Measurements from ENCODE around the gene ZNF346.

The ZNF346 gene

GRCh38 chr5:177015156-177015555, 7.3 kb upstream of the ZNF346 start:
- H3K4me3 ChIP-seq (ENCODE audit: low read depth, low read length): no peak overlapping the region
- in situ Hi-C loops (cut with HindIII; ENCODE audit: low sequenced_read_pairs): no loop called here
- TF ChIP-seq, protein P1, sequence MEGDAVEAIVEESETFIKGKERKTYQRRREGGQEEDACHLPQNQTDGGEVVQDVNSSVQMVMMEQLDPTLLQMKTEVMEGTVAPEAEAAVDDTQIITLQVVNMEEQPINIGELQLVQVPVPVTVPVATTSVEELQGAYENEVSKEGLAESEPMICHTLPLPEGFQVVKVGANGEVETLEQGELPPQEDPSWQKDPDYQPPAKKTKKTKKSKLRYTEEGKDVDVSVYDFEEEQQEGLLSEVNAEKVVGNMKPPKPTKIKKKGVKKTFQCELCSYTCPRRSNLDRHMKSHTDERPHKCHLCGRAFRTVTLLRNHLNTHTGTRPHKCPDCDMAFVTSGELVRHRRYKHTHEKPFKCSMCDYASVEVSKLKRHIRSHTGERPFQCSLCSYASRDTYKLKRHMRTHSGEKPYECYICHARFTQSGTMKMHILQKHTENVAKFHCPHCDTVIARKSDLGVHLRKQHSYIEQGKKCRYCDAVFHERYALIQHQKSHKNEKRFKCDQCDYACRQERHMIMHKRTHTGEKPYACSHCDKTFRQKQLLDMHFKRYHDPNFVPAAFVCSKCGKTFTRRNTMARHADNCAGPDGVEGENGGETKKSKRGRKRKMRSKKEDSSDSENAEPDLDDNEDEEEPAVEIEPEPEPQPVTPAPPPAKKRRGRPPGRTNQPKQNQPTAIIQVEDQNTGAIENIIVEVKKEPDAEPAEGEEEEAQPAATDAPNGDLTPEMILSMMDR (IDR thresholded peaks at IDR 0.05; ENCODE audit: low read depth, low read length, missing control alignments): no peak
- no peak for DNase-seq (ENCODE audit: low read depth)

GRCh38 chr5:177018341-177018740, 4.2 kb upstream of the ZNF346 start:
- in situ Hi-C loops (cut with HindIII; ENCODE audit: low sequenced_read_pairs): no loop called here

GRCh38 chr5:177020033-177020432, 2.5 kb upstream of the ZNF346 start:
- H3K4me3 ChIP-seq (ENCODE audit: low read depth, low read length): no peak overlapping the region
- DNase-seq (ENCODE audit: low read depth): no peak
- TF ChIP-seq, protein P1 (IDR thresholded peaks at IDR 0.05; ENCODE audit: low read depth, low read length, missing control alignments): no peak
- in situ Hi-C loops (cut with HindIII; ENCODE audit: low sequenced_read_pairs): no loop called here

More at GRCh38 chr5:177018341-177018740, 4.2 kb upstream of the ZNF346 start:
- TF ChIP-seq, protein P1 (IDR thresholded peaks at IDR 0.05; ENCODE audit: low read depth, low read length, missing control alignments): no peak
- no peak overlapping the region for H3K4me3 ChIP-seq (ENCODE audit: low read depth, low read length)
- DNase-seq (ENCODE audit: low read depth): no peak

- TF ChIP-seq, protein P1 (IDR thresholded peaks at IDR 0.05; ENCODE audit: low read depth, low read length, missing control alignments): no peak
- peak overlapping the region; percentile 86 for H3K4me3 ChIP-seq (ENCODE audit: low read depth, low read length)
- in situ Hi-C loops (cut with HindIII; ENCODE audit: low sequenced_read_pairs): no loop called here
- DNase-seq (ENCODE audit: low read depth): no peak
Measured at GRCh38 chr5:177023303-177023664, 788 bp downstream of the ZNF346 start.

DNA sequence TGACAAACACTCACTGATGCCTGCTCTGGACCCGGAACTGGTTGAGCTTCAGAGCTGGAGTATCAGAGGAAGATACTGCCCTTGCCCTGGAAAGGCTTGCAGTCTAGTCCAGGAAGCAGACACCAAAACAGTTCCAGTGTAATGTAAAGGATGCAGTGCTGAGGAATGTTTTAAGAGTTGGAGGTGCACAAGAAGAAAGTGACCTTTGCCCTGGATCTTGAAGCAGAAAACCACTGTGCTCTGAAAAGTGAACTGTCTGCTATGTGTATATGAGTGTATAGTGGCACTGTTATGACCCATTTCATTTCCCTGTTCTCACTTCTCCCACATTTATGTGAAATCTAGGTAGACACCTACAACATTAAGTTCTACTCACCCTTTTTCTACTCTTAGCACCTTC, 2.1 kb downstream of the ZNF346 start:
- in situ Hi-C loops (cut with HindIII; ENCODE audit: low sequenced_read_pairs): no loop called here
- TF ChIP-seq, protein P1 (IDR thresholded peaks at IDR 0.05; ENCODE audit: low read depth, low read length, missing control alignments): no peak
- no peak overlapping the region for H3K4me3 ChIP-seq (ENCODE audit: low read depth, low read length)
- DNase-seq (ENCODE audit: low read depth): no peak

DNA sequence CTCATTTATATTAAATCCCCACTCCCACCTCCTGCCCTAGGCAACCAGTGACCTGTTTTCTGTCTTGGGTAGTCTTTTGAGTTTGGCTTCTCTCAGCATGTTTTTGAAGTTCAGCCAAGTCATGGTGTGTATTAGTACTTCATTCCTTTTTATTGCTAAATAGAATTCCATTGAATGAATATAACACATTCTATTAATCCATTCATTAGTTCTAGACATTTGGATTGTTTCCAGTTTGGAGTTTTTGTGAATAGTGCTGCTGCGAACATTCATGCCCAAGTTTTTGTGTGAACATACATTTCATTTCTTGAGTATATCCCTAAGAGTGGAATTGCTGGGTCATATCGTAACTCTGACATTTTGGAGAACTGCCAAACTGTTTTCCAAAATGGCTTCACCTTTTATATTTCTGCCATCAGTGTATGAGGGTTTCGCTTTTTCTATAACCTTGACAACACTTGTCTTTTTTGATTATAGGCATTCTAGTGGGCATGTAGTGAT, 2.7 kb downstream of the ZNF346 start:
- in situ Hi-C loops (cut with HindIII; ENCODE audit: low sequenced_read_pairs): no loop called here
- TF ChIP-seq, protein P1 (IDR thresholded peaks at IDR 0.05; ENCODE audit: low read depth, low read length, missing control alignments): no peak
- no peak overlapping the region for H3K4me3 ChIP-seq (ENCODE audit: low read depth, low read length)
- no peak for DNase-seq (ENCODE audit: low read depth)

- in situ Hi-C loops (cut with HindIII; ENCODE audit: low sequenced_read_pairs): no loop called here
- TF ChIP-seq, protein P1 (IDR thresholded peaks at IDR 0.05; ENCODE audit: low read depth, low read length, missing control alignments): no peak
- DNase-seq (ENCODE audit: low read depth): no peak
- H3K4me3 ChIP-seq (ENCODE audit: low read depth, low read length): no peak overlapping the region
Measured at GRCh38 chr5:177027665-177028064, 5.2 kb downstream of the ZNF346 start.

All from astrocyte of the cerebellum (primary cell).